HCT116 (cell line): ENCODE measurements around the gene GALNS. TPM values are rescaled to one million over a fixed set of nuclear protein-coding genes. Genes with fewer than 3 reads are reported as not detected.

Source experiments
- ATAC-seq: fragments of 200-7000 bp; cut with Tn5 transposase; 2 replicates; pipeline ENCODE4 v1.9.1; 2020; ENCODE audit warnings: mild to moderate bottlenecking, moderate library complexity
- BruUV-seq: library from RNA; stranded (reverse); fragments of 400-500 nt; replicated peaks from 2 replicates; lab custom pipeline; 2021; lab: Mats Ljungman, UMichigan
- CTCF ChIA-PET: fragments of 300-600 bp; sonication (Branson Sonifier 250); formaldehyde crosslinking; loops from one replicate; lab custom pipeline; 2021; ENCODE audit warnings: antibody characterized with exemption; lab: Charles Lee
- POLR2A ChIA-PET: fragments of 300-600, 350-600 bp; sonication (Branson Sonifier 250); formaldehyde crosslinking; loops from one replicate; lab custom pipeline; 2021; ENCODE audit warnings: antibody characterized with exemption; lab: Charles Lee
- RAD21 ChIA-PET, 2 experiments: fragments of 300-600 bp; sonication (Branson Sonifier 250); formaldehyde crosslinking; loops; one replicate each; lab custom pipeline; 2023; ENCODE audit warnings: low total read pairs in 2 of 2; ENCODE audit not compliant: uncharacterized antibody in 2 of 2, unreplicated experiment in 2 of 2, low non-redundant PET in 1 of 2; lab: Charles Lee
- DNase-seq: peaks from one replicate; pipeline ENCODE4 v3.0.0-alpha.2; 2010; ENCODE audit warnings: low read depth, low spot score
- H2AFZ ChIP-seq: fragments of 200-600 bp; shearing (Covaris generic), sonication (generic); 2 replicates; pipeline ENCODE4 v1.6.1; 2017; ENCODE audit warnings: low read depth, mixed run types, mixed read lengths, antibody characterized with exemption, low read length; ENCODE audit not compliant: poor library complexity, severe bottlenecking
- H3K27ac ChIP-seq: 2 replicates; pipeline ENCODE4 v1.5.1; 2012; ENCODE audit warnings: low read depth, low read length
- H3K27me3 ChIP-seq: fragments of 200-600 bp; sonication (generic); 2 replicates; pipeline ENCODE4 v1.6.1; 2016; ENCODE audit warnings: mixed run types, low read length, mixed read lengths; ENCODE audit not compliant: insufficient read depth
- H3K36me3 ChIP-seq, 2 experiments: fragments of 200-500 bp in 1 of 2; fragments of 200-600 bp in 1 of 2; sonication (Bioruptor generic) in 1 of 2; sonication (generic) in 1 of 2; 2 replicates each; pipeline versions ENCODE4 v1.5.1 to v1.6.1; 2014 to 2016; ENCODE audit warnings: low read length in 2 of 2, inconsistent platforms in 1 of 2, mixed read lengths in 1 of 2, mixed run types in 1 of 2; ENCODE audit not compliant: insufficient read depth in 2 of 2, control insufficient read depth in 1 of 2
- H3K4me1 ChIP-seq, 2 experiments: fragments of 200-600 bp in 1 of 2; sonication (generic) in 1 of 2; 2 replicates each; pipeline versions ENCODE4 v1.5.1 to v1.6.1; 2012 to 2017; ENCODE audit warnings: low read length in 2 of 2, inconsistent platforms in 1 of 2, mild to moderate bottlenecking in 1 of 2, mixed read lengths in 1 of 2, mixed run types in 1 of 2, moderate library complexity in 1 of 2; ENCODE audit not compliant: insufficient read depth in 2 of 2, control insufficient read depth in 1 of 2
- H3K4me2 ChIP-seq: fragments of 200-600 bp; sonication (generic); 2 replicates; pipeline ENCODE4 v1.6.1; 2017; ENCODE audit warnings: mixed run types, low read length, mixed read lengths
- H3K4me3 ChIP-seq, 2 experiments: fragments of 200-600 bp in 1 of 2; sonication (generic) in 1 of 2; replicated peaks in 1 of 2; 2 replicates each; pipeline ENCODE4 v1.5.1; 2011 to 2016; ENCODE audit warnings: low read length in 2 of 2, control low read depth in 1 of 2, low read depth in 1 of 2, mild to moderate bottlenecking in 1 of 2, mixed read lengths in 1 of 2, mixed run types in 1 of 2
- H3K79me2 ChIP-seq: fragments of 200-600 bp; sonication (generic); 2 replicates; pipeline ENCODE4 v1.6.1; 2017; ENCODE audit warnings: mild to moderate bottlenecking, mixed run types, low read length, moderate library complexity, mixed read lengths; ENCODE audit not compliant: insufficient read depth
- H3K9ac ChIP-seq: fragments of 200-600 bp; sonication (generic); 2 replicates; pipeline ENCODE4 v1.6.1; 2016; ENCODE audit warnings: low read length, mixed read lengths
- H3K9me2 ChIP-seq: fragments of 200-600 bp; sonication (generic), shearing (Covaris generic); 2 replicates; pipeline ENCODE4 v1.6.1; 2017; ENCODE audit warnings: mixed run types, mild to moderate bottlenecking, moderate library complexity; ENCODE audit not compliant: insufficient read depth
- H3K9me3 ChIP-seq, 2 experiments: fragments of 200-500 bp in 1 of 2; fragments of 200-600 bp in 1 of 2; sonication (Bioruptor generic) in 1 of 2; sonication (generic) in 1 of 2; 2 replicates each; pipeline ENCODE4 v1.6.1; 2014 to 2017; ENCODE audit warnings: low read length in 2 of 2, mixed read lengths in 2 of 2, inconsistent platforms in 1 of 2, low read depth in 1 of 2, mild to moderate bottlenecking in 1 of 2, mixed run types in 1 of 2, moderate library complexity in 1 of 2; ENCODE audit not compliant: control insufficient read depth in 1 of 2, insufficient read depth in 1 of 2
- H4K20me1 ChIP-seq: fragments of 200-600 bp; sonication (generic), shearing (Covaris generic); 2 replicates; pipeline ENCODE4 v1.6.1; 2017; ENCODE audit warnings: mixed run types, mild to moderate bottlenecking, moderate library complexity; ENCODE audit not compliant: insufficient read depth
- ATF3 ChIP-seq: IDR thresholded peaks from 2 replicates; pipeline ENCODE4 v1.6.1; 2012
- CBX3 ChIP-seq: IDR thresholded peaks from 2 replicates; pipeline ENCODE4 v1.6.1; 2012; ENCODE audit warnings: low read depth
- EGR1 ChIP-seq: IDR thresholded peaks from 2 replicates; pipeline ENCODE4 v1.6.1; 2012; ENCODE audit warnings: low read depth
- EZH2 ChIP-seq: fragments of 200-600 bp; sonication (generic); IDR thresholded peaks from 2 replicates; pipeline ENCODE4 v1.6.1; 2017; ENCODE audit warnings: antibody characterized with exemption, mixed run types
- EZH2phosphoT487 ChIP-seq: fragments of 200-600 bp; IDR thresholded peaks from 2 replicates; pipeline ENCODE4 v1.6.1; 2018; ENCODE audit warnings: antibody characterized with exemption, borderline replicate concordance
- FOSL1 ChIP-seq: IDR thresholded peaks from 2 replicates; pipeline ENCODE4 v1.6.1; 2012; ENCODE audit warnings: low read depth
- MAX ChIP-seq: IDR thresholded peaks from 2 replicates; pipeline ENCODE4 v1.6.1; 2012
- POLR2A ChIP-seq: IDR thresholded peaks from 2 replicates; pipeline ENCODE4 v1.7.0; 2011; ENCODE audit warnings: borderline replicate concordance; ENCODE audit not compliant: insufficient read depth, insufficient read length; ENCODE audit errors: extremely low read depth
- POLR2AphosphoS5 ChIP-seq: IDR thresholded peaks from 2 replicates; pipeline ENCODE4 v1.6.1; 2011; ENCODE audit warnings: mild to moderate bottlenecking, low read depth, low read length, moderate library complexity
- REST ChIP-seq: IDR thresholded peaks from 2 replicates; pipeline ENCODE4 v1.6.1; 2012; ENCODE audit warnings: low read depth
- SRF ChIP-seq: IDR thresholded peaks from 2 replicates; pipeline ENCODE4 v1.6.1; 2012; ENCODE audit warnings: low read depth
- YY1 ChIP-seq: IDR thresholded peaks from 2 replicates; pipeline ENCODE4 v1.6.1; 2011; ENCODE audit warnings: low read length, low read depth, moderate library complexity, mild to moderate bottlenecking; ENCODE audit not compliant: insufficient replicate concordance; ENCODE audit errors: extremely low read depth
- ZFX ChIP-seq: fragments of 450-650 bp; IDR thresholded peaks from 2 replicates; pipeline ENCODE4 v1.6.1; 2017
- intact Hi-C: fragments of 100-400 bp; cut with micrococcal nuclease; formaldehyde crosslinking; loops from 2 replicates; pipeline ENCODE4 v1.10.0; 2022
- total RNA-seq: library from RNA; stranded (reverse); gene quantifications from one replicate; pipeline ENCODE4 v1.2.1, GENCODE V29; 2021; ENCODE audit not compliant: unreplicated experiment
- TF ChIP-seq, protein P1 (sequence below), 3 experiments: fragments of 200-600 bp in 1 of 3; sonication (generic) in 1 of 3; IDR thresholded peaks in 2 of 3; conservative IDR thresholded peaks in 1 of 3; 2 replicates each; pipeline ENCODE4 v1.5.1; 2012 to 2017; ENCODE audit warnings: low read depth in 2 of 3, low read length in 2 of 3, antibody characterized with exemption in 1 of 3, borderline replicate concordance in 1 of 3, control low read depth in 1 of 3, mild to moderate bottlenecking in 1 of 3, mixed read lengths in 1 of 3, mixed run types in 1 of 3, moderate library complexity in 1 of 3; ENCODE audit not compliant: insufficient read depth in 1 of 3

The GALNS gene
- total RNA-seq, 1 experiment from 2014 or later = 44.6 TPM

GRCh38 chr16:88877564-88878289, 21.0 kb upstream of the GALNS start (continued):
- TF ChIP-seq REST = no peak

GRCh38 chr16:88876942-88877526, 20.3 kb upstream of the GALNS start:
- no peaks in the 10 kb centered on the region for H3K27me3 ChIP-seq
- intact Hi-C loops = no loop called here
- no peak for ATAC-seq
- H3K27ac ChIP-seq = no peak overlapping the region
- BruUV-seq = no TSS peak
- no peak overlapping the region for H3K9ac ChIP-seq
- POLR2A ChIA-PET = interaction anchor here (0.5 kb wide), 1 partner anchor 370 kb away, joined by 3 read pairs; no protein-coding TSS in a partner anchor
- no peak overlapping the region for H3K4me3 ChIP-seq
- DNase-seq = no peak
- no peaks in the 10 kb centered on the region for H3K79me2 ChIP-seq
- H3K4me1 ChIP-seq = peaks cover 0 to under 1% of the 10 kb centered on the region in 2 experiments; a peak in 1 of 4 replicates
- no peaks in the 10 kb centered on the region for H4K20me1 ChIP-seq
- H3K4me2 ChIP-seq = no peak overlapping the region
- RAD21 ChIA-PET = no interaction called here
- CTCF ChIA-PET = no interaction called here
- H3K36me3 ChIP-seq = no peaks in the 10 kb centered on the region
- H2AFZ ChIP-seq = no peak overlapping the region
- no peaks in the 10 kb centered on the region for H3K9me3 ChIP-seq
- H3K9me2 ChIP-seq = no peaks in the 10 kb centered on the region
- TF ChIP-seq POLR2A = no peak
- TF ChIP-seq REST = no peak
- TF ChIP-seq MAX = no peak
- TF ChIP-seq YY1 = no peak
- no peak for TF ChIP-seq EGR1
- no peak for TF ChIP-seq EZH2
- TF ChIP-seq CBX3 = no peak
- TF ChIP-seq ZFX = no peak
- TF ChIP-seq, protein P1, sequence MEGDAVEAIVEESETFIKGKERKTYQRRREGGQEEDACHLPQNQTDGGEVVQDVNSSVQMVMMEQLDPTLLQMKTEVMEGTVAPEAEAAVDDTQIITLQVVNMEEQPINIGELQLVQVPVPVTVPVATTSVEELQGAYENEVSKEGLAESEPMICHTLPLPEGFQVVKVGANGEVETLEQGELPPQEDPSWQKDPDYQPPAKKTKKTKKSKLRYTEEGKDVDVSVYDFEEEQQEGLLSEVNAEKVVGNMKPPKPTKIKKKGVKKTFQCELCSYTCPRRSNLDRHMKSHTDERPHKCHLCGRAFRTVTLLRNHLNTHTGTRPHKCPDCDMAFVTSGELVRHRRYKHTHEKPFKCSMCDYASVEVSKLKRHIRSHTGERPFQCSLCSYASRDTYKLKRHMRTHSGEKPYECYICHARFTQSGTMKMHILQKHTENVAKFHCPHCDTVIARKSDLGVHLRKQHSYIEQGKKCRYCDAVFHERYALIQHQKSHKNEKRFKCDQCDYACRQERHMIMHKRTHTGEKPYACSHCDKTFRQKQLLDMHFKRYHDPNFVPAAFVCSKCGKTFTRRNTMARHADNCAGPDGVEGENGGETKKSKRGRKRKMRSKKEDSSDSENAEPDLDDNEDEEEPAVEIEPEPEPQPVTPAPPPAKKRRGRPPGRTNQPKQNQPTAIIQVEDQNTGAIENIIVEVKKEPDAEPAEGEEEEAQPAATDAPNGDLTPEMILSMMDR (IDR thresholded peaks at IDR 0.05 in 2 of 3, conservative IDR thresholded peaks at IDR 0.05 in 1 of 3; ENCODE audit: borderline replicate concordance in 1 of 3, insufficient read depth in 1 of 3, low read depth in 2 of 3, low read length in 2 of 3) = no peak
- TF ChIP-seq FOSL1 = no peak
- TF ChIP-seq ATF3 = no peak
- TF ChIP-seq POLR2AphosphoS5 = no peak
- no peak for TF ChIP-seq EZH2phosphoT487
- TF ChIP-seq SRF = no peak
